CD4-positive, alpha-beta T cell treated with Interleukin-2 at 100 ng/mL for 4 hours (primary cell): ENCODE data around the gene FAM187B.
A peak's percentile ranks its signal among the peaks of the same experiment; 100 is the strongest.
"Not testable (repeated sequence)": the region's sequence is repeated elsewhere in the genome, so short reads cannot be mapped to it uniquely, and the experiment has no call there.

Source experiments
- DNase-seq: peaks from one replicate; pipeline ENCODE4 v3.0.0-alpha.2; 2020; ENCODE audit warnings: low spot score

Gene FAM187B

DNA sequence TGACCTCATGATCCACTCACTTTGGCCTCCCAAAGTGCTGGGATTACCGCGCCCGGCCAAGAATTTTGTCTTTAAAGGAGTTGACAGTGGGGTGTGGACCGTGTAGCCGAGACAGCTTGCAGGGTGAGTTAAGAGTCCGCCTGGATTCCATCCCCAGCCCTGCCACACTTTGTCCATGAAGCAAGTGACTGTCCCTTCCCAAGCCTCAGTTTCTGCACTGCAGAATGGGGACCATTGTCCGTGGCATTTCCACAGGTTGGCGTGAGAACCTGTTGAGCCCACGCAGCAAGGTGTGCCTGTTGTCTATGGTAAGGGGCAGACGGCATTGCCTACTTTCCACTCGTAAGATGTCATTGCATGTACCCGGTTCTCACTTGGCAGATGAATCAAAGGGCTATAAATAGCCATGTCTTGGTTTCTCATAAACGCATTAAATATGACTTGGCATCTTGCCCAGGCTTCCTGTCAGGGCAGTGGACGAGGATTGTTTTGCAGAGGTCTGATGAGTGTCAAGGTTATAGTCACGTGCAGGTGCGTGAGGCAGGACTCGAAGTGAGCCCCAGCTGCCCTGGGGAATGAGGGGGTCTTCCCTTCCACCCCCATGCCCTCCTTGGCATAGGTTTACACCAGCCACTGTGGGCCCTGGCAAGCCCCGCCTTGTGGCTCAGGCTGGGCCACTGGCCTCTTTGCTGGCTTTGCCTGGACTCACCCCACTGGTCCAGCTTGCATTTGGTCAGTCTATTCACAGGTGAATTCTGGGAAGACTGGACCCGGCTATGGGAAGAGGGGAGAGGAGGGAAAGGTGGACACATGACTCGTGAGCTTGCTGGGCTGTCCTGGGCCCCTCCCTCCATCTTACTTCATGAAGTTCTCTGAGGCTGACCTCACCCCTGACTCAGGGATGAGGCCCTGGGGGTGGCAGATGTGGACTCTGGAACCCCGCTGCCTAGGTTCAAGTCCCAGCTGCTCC lies 14.6 kb downstream of the FAM187B start:
- peak; percentile 96 for DNase-seq

DNA sequence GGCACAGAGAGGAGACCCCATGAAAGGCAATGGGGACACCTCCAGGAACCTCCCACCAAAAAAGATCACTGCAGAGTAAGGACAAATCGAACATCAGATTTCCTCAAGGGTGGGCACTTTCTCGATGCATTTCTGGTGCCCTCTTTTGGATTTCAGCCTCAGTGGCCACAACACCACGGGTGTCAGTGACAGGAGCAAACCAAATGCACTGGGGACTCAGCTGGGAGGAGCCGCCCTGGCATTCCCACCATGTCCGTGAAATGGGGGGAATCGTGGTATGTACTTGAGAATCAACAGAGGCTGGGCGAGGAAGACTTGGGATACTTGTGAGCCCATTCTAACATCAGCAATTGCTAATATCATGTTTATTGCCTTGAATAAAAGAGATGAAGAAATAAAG lies 16.3 kb downstream of the FAM187B start:
- DNase-seq = no peak

DNA sequence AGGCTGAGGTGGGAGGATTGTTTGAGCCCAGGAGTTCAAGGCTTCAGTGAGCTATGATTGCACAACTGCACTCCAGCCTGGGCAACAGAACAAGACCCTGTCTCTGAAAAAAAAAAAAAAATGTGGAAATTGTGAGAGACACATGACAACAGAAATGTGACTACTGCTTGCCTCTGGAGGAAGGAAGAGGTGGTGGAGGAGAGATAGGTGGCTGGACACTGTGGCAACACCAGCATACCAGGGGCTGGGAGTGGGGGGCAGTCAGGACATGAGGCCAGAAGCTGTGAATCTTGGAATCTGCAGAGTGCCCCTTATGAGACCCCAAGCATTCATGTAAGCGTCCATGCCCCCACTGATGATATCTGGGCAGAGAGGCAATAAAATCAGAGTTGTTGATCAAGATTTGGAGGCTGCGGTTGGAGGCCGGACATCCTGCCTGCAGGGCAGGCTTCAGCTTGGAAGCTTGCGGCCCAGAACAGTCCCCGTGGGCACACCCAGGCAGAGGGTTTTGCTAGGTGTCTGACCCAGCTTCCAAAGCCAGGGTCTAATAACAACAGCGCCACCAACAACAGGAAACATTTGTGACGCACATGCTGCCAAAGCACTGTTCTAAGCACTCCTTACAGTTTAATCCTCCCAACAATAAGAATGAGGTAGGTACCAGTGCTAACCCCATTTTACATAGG lies 16.9 kb downstream of the FAM187B start:
- DNase-seq = peak; percentile 88

DNA sequence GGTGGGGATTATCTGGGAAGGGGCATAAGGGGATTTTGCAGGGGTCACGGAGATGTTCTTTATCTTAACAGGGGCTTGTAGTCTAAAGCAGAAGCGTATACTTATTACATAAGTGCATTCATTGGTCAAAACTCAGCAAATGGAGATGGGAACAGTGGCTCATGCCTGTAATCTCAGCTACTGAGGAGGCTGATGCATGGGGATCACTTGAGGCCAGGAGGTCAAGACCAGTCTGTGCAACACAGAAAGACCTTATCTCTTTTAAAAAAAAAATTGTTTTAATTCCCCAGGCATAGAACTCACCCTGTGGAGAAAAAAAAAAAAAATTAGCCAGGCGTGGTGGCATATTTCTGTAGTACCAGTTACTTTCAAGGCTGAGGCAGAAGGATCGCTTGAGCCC lies 18.9 kb downstream of the FAM187B start:
- DNase-seq = no peak

DNA sequence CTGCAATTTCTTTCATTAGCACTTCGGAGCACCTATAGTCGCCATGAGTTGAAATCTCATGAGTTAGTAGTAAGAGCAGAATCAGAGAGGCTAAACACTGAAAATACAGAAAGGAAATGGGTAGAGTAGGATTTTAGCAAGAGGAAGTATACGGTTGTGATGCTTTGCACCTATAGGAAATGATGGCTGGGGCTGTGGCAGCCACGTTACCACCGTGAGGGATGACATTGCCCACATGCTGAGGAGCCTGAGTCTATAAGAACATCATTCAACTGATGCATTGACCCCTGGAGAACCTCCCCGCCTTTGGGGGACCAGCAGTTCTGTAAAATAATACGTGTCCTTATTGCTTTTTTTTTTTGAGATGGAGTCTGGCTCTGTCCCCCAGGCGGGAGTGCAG lies 20.4 kb downstream of the FAM187B start:
- no peak for DNase-seq

DNA sequence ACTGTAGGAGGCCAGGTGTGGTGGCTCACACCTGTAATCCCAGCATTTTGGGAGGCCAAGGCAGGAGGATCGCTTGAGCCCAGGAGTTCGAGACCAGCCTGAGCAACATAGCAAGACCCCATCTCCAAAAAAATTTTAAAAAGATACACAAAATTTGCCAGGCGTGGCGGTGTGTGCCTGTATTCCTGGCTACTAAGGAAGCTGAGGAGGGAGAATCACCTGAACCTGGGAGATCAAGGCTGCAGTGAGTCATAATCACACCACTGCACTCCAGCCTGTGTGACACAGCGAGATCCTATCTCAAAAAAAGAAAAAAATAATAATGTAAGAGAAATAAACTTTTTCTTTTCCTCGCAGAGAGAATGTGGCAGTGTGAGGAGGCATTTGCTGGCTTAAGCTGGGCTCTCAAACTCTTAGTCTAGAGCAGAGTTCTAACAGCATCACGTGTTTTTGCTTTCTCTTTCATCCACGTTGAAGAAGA lies 21.1 kb downstream of the FAM187B start:
- DNase-seq = peak; percentile 77

DNA sequence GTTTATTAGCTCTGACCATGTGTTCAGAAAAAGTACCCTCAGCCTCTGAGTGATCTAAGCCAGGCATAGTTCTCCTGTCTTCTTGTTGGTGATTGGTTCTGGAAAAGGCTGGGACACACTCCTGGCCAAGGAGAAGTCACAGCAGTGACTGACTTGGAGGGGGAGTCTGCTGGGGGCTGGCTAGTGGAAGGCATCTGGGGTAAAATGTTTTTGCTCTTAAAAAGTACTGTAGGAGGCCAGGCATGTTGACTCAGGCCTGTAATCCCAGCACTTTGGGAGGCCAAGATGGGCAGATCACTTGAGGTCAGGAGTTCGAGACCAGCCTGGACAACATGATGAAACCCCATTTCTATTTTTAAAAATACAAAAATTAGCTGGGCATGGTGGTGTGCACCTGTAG lies 21.7 kb downstream of the FAM187B start:
- no peak for DNase-seq

DNA sequence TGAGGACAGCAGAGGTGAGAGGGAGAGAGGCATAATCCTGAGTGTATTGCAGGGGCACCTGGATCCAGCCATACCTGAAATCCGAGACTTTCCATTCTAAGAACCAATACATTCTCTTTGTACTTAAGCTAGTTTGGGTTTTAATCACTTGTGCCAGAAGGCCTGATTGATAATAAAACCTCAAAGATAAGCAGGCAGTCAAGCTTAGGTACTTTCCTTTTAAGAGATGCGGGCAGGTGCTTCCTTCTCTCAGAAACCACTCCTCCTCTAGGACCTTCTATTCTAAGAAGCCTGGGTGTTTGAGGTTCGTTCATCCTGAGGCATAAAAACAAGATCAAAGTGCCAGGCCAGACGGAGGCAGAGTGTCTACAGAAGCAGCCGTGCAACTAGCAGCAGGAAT lies 22.2 kb downstream of the FAM187B start:
- peak; percentile 92 for DNase-seq

DNA sequence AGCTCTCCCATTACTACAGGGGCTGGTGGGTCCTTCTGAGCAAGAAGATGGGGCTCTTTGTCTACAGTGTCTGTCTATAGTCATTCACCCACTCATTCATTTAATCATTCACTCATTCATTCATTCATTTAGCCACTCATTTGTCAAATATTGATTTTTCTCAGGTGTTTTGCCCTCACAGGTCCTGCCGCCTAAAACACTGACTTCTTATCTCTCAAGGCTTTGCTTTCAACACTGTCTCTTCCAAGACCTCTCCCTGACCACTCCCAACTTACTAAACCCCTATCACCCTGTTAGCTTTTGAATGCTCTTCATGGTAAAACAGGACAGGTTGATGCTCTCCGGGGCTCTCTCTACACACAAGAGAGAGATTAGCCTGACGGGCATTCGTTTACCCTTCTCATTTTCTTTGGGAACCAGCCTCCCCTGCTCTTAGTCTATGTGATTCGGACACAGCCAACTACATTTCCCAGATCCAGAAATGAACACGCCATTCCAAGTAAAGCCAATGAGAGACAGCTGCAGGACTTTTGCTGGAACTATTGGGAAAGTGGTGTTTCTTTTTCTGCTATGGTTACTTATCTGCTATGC lies 22.7 kb downstream of the FAM187B start:
- DNase-seq = no peak

DNA sequence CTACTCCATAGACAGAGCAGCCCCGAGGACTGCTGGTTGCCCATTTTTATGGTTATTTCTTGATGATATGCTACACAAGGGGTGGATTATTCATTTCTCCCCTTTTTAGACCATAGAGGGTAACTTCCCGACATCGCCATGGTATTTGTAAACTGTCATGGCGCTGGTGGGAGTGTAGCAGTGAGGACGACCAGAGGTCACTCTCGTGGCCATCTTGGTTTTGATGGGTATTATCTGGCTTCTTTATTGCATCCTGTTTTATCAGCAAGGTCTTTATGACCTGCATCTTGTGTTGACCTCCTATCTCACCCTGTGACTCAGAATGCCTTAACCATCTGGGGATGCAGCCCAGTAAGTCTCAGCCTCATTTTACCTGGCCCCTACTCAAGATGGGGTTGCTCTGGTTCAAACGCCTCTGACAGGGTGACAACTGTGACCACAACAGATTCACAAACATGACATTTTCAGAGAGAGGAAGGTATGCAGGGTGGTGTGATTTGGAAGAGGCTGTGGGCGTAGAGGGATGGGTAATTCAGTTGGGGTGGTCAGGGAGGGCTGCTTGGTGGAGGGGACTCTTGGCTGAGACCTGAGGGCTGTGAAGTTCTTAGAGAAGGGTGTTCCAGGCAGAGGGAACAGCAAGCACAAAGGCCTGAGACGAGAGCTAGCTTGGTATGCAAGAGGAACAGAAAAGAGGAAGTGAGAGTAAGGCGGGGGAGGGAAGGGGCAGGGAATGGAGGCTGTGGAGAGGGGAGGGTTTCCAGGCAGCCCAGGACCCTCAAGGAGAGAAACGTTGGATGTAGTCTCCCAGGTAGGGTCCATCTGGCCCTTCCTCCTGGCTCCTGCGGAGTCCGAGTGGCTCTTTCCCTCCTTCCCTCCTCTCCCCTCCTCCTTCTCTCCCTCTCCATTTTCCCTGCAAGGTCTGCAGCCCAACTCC lies 23.5 kb downstream of the FAM187B start:
- DNase-seq = no peak

DNA sequence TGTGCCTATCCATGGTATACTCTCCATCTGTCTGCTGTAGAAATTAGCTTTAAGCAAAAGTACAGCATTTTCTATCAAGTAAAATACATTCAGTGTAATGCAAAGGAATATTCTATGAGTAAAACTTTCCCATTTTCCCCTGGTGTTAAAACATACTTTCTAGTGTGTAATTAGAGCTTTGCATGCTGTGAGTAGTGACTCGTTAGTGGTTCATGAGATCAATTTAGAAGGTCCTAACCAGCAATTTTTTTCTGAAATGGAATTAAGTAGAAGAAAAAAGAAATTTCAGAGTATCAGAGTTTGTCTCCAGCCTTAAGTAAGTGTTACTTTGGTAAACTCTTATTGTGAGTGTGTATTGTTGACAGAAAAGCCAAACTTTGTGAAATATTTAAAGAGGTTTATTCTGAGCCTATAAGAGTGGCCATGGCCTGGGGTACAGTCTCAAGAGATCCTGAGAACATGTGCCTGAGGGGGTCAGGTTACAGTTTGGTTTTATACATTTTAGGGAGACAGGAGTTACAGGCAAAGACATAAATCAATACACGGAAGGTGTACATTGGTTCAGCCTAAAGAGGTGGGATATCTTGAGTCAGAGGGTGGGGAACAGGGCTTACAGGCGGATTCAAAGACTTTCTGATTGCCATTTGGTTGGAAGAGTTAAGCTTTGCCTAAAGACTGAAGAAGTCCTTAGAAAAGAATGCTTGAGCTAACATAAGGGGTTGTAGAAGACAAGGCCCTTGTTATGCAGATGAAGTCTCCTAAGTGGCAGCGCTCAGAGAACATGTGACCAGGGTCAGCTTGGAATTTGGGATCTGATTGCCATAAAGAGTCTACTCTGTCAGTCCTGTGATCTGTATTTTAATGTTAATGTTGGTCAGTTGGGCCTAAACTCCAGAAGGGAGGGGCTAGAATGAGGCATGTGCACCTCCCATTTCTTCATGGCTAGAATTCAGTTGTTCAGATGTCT lies 25.5 kb downstream of the FAM187B start:
- DNase-seq = no peak

DNA sequence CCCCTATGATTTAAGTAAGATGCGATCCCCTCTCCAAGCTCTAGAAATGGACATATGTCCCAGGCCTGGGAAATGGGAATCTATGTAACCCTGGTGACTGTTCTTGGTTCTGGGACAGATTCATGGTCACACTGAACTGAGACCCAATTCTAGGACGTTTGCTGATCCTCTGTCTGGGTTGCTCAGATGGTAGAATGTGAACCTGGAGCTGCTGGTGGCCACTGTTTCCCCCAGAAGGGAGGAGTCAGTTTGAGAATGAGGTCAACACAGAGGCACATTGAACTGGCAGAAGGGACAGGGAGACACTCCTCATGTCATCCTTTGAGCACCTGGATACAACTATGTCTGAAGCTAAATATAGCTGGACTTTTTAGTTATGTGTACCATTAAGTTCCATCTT lies 29.1 kb downstream of the FAM187B start:
- no peak for DNase-seq

DNA sequence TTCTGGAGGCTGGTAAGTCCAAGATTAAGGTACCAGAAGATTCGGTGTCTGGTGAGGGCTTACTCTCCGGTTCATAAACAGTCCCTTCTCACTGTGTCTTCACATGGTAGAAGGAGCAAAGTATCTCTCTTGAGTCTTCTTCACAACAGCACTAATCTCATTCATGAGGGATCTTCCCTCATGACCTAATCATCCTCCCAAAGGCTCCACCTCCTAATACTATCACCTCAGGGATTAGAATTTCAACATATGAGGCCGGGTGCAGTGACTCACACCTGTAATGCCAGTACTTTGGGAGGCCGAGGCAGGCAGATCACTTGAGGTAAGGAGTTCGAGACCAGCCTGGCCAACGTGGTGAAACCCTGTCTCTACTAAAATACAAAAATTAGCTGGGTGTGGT lies 31.7 kb downstream of the FAM187B start:
- not testable (repeated sequence) for DNase-seq

DNA sequence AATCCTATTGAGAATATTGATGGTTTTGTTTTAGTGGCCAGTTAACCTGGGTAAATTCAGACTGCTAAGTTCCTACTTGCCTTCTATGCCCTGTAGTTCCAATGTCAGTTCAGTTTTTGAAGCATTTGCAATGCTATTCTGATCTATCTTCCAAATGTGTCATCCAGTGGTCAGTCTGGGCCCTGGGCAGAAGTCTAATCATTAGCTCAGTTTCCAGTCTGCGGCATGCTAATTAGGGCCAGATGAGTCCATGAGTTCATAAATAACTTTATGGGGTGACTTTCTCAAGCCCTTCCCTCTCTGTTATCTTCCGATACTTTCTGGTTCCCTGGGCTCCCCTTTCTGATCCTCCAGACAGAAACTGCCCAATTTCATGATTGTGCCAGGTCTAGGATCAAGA lies 32.7 kb downstream of the FAM187B start:
- DNase-seq = no peak

DNA sequence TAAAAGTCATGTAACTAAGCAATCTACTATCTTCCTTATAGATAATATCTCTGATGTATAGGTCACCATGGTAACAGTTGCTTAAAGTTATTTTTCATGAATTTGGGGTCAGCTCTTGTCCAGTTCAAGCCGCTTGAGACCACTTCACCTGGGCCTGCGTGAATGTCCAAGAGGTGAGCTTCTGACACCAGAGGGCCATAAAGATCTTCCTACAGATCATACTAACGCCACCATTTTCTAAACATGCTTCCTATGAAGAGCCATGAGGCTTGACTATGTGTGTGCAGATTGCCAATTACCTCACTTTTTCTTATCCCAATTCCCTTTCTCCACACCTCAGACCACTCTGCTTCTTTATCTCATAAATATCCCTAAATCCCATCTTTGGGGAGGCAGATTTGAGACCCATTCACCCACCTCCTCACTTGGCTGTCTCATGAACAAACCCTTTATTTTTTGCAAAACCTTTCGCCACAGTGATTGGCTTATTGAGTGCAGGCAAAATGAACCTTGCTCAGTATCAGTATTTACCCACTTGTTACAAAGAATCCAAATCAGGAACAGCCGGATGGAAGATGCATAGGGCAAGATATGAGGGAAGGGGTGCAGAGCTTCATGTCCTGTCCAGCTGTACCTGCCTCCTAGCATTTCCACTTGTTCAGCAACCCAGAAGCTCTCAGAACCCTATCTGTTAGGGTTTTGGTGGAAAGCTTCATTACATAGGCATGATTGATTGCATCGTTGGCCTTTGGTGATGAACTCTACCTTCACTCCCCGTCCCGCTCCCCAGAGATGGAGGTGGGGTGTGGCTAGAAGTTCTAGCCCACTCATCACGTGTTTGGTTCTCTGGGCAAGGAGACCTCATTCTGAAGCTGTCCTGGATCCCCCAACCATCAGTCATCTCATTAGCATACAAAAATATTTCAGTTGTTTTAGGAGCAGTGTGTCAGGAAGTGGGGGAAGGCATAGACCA lies 34.2 kb downstream of the FAM187B start:
- no peak for DNase-seq

DNA sequence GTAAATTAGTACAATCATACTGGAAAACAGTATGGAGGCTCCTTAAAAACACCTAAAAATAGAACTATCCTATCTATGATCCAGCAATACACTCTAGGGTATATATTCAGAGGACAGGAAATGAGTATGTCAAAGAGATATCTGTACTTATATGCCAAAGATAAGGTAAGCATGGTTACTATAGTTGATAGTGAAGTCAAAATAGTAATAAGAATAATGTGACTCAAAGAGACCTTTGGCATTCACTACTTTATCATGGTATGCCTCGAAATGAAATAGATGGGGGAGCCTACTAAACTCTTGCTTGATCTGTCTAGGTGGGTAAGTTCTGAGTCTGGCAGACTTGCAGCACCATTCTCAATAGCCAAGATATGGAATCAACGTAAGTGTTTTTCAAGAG lies 43.7 kb downstream of the FAM187B start:
- no peak for DNase-seq

DNA sequence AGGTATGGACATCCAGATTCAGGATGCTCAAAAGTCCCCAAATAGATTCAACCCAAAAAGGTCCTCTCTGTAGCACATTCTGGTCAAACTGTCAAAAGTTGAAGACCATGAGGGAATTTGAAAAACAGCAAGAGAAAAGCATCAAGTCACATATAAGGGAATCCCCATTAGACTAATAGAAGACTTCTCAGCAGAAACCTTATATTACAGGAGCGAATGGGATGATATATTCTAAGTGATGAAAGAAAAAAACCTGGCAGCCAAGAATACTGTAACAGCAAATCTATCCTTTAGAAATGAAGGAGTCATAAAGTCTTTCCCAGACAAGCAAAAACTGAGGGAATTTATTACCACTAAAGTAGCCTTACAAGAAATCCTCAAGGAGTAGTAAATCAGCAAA lies 44.3 kb downstream of the FAM187B start:
- no peak for DNase-seq

DNA sequence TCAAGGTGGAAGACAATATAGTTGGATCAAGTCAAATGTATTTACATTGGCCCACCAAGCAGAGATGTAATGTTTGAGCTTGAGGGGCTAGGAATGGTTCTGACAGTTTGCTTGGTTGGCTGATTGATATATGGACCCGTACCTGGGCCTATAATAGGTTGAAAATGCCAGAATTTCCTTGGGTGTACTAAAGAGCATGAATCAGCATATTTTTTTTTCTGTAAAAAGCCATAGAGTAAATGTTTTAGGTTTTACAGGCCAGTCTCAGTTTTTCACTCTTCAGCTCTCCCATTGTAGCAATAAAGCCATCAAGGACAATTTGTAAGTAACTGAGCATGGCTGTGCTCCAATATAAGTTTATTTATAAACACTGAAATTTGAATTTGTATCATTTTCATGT lies 47.2 kb downstream of the FAM187B start:
- DNase-seq = no peak

DNA sequence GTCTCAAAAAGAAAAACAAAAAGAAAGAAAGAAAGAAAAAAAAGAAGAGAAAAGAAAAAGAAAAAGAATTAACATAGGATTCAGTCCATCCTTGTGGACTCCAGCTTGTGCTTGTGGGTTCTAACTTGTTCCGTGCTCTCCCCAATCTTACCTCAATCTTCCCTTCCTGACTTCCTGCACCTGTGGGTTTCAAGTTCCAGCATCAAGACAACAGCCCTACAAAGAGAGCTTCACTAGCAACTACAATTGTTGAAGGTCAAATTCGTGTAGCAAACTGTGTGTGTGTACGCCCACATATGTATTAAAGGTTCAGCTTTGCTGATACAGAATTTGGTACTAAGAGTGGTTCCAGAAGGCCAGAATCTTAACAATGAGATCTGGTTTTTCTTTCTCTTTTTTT lies 48.7 kb downstream of the FAM187B start:
- no peak for DNase-seq
